Heart left ventricle (tissue), 13 donors: ENCODE results near the gene HSD17B13.

Experiments
- CTCF ChIP-seq, 12 donors: fragments of 200-600 bp; sonication (generic) in 4 of 12; IDR thresholded peaks; one replicate each; pipeline versions ENCODE4 v1.5.0 to v1.8.0; 2018 to 2022; ENCODE audit warnings: antibody characterized with exemption in 12 of 12, mild to moderate bottlenecking in 5 of 12
- POLR2A ChIP-seq, 2 donors: fragments of 450-650 bp; IDR thresholded peaks; one replicate each; pipeline ENCODE4 v1.6.1; 2017; ENCODE audit warnings: antibody characterized with exemption in 2 of 2, mild to moderate bottlenecking in 2 of 2, moderate library complexity in 2 of 2
- donor health status: ischemic (EF 13 %, LVEDD 7.1; RV severe dilation, severe dysfunction).
- donor health status: DM: no; HTN: yes; CAD: no.
- donor health status: DM: no; HTN: no; CAD: no.
- donor health status: ischemic (EF 25% LVEDD 6.9; RV normal size, moderate dysfunction).
- donor health status: ischemic (EF 25% LVEDD 5.7; RV mildly dilated, moderate dysfunction).
- donor health status: ischemic (EF 35%, LVEDD 5.7; RV mildly dilated, moderate dysfunction).
- donor health status: nonischemic (EF 11% LVEDD 7.7; RV severe dilation, severe dysfunction).
- donor health status: DM: yes; HTN: yes; CAD: no.
- donor health status: PGD.
- donor health status: ischemic (EF 29% LVEDD 5.4; RV normal size, mild dysfunction).
- donor health status: nonischemic (EF 23%, LVEDD 6.1; RV moderate dilation, normal function).

DNA sequence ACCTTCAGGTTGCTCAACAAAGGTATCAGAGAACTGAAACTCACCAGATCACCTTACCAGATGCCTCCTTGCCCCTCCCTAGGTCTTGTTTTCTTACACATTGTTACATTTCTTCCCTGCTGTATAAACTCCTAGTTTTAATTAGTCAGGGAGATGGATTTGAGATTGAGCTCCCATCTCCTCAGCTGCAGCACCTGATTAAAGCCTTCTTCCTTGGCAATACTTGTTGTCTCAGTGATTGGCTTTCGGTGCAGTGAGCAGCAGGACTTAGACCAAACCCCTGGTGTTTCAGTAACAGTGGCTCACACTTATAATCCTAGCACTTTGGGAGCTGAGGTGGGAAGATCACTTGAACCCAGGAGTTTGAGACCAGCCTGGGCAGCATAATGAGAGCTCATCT is 59.8 kb downstream of the HSD17B13 start:
- TF ChIP-seq CTCF (IDR thresholded peaks at IDR 0.05) (no peak), POLR2A (IDR thresholded peaks at IDR 0.05) (no peak)
